Measurements from ENCODE around the gene FADS1. TPM values are rescaled to one million over a fixed set of nuclear protein-coding genes. Genes with fewer than 3 reads are reported as not detected.

The FADS1 gene
- total and polyA plus RNA-seq, 2 of the 13 experiments (the other 11 are each of a cell fraction or from before 2014, with no cell fraction given) = 91.8 to 108 TPM

- TF ChIP-seq GFI1 (CRISPR knock-in tag; IDR thresholded peaks at IDR 0.05; ENCODE audit: borderline replicate concordance) = no peak
- TF ChIP-seq BCL3 (CRISPR knock-in tag; IDR thresholded peaks at IDR 0.05) = peak; percentile 47; the same call in 1 of the 2 replicates
- TF ChIP-seq ZNF292 (CRISPR knock-in tag; IDR thresholded peaks at IDR 0.05; ENCODE audit: borderline replicate concordance, low read depth) = no peak
- peak; percentile 89; the same call in 1 of the 2 replicates for TF ChIP-seq MXD4 (CRISPR knock-in tag; IDR thresholded peaks at IDR 0.05)
- peak; percentile 74 for TF ChIP-seq ZNF605 (CRISPR knock-in tag; IDR thresholded peaks at IDR 0.05)
- peak; percentile 22; the same call in 1 of the 2 replicates for TF ChIP-seq ZFP62 (CRISPR knock-in tag; IDR thresholded peaks at IDR 0.05)
- TF ChIP-seq CREB3 (CRISPR knock-in tag; IDR thresholded peaks at IDR 0.05) = peak; percentile 59
- peak; percentile 41; the same call in 1 of the 2 replicates for TF ChIP-seq ZNF205 (CRISPR knock-in tag; IDR thresholded peaks at IDR 0.05)
- TF ChIP-seq ZKSCAN8 (CRISPR knock-in tag; IDR thresholded peaks at IDR 0.05; ENCODE audit: borderline replicate concordance) = no peak; the same call in 1 of the 2 replicates
- peak; percentile 86 for TF ChIP-seq POGK (CRISPR knock-in tag; conservative IDR thresholded peaks at IDR 0.05)
- peak; percentile 29; the same call in 1 of the 2 replicates for TF ChIP-seq ZNF784 (CRISPR knock-in tag; IDR thresholded peaks at IDR 0.05; ENCODE audit: borderline replicate concordance)
- TF ChIP-seq ZNF331 (CRISPR knock-in tag; IDR thresholded peaks at IDR 0.05) = no peak
- TF ChIP-seq ZFP91 (CRISPR knock-in tag; IDR thresholded peaks at IDR 0.05; ENCODE audit: borderline replicate concordance) = peak; percentile 85; the same call in 1 of the 2 replicates
- TF ChIP-seq ZNF138 (CRISPR knock-in tag; IDR thresholded peaks at IDR 0.05; ENCODE audit: low read depth) = 0 out of 2 replicates have a peak, but pooled peaks have one; percentile 18
- TF ChIP-seq MED13 (CRISPR knock-in tag; IDR thresholded peaks at IDR 0.05) = peak; percentile 53; the same call in 1 of the 2 replicates
- TF ChIP-seq NONO (IDR thresholded peaks at IDR 0.05) = no peak
- peak; percentile 66; the same call in 1 of the 2 replicates for TF ChIP-seq NONO (CRISPR knock-in tag; conservative IDR thresholded peaks at IDR 0.05)
- peak; percentile 86 for TF ChIP-seq PHF8 (CRISPR knock-in tag; IDR thresholded peaks at IDR 0.05)
- TF ChIP-seq HNRNPLL (IDR thresholded peaks at IDR 0.05; ENCODE audit: low read depth, low read length, poor library complexity, severe bottlenecking) = peak; percentile 71
- TF ChIP-seq ELK4 (CRISPR knock-in tag; IDR thresholded peaks at IDR 0.05; ENCODE audit: borderline replicate concordance) = peak; percentile 36; the same call in 1 of the 2 replicates
- TF ChIP-seq ATAD3A (CRISPR knock-in tag; IDR thresholded peaks at IDR 0.05) = no peak
Observed at GRCh38 chr11:61792310-61793082, 24.3 kb downstream of the FADS1 start, which contains the start of the genes FEN1 and TMEM258 (continued).

Data from HepG2 (cell line).